RPMI7951 (cell line): ENCODE measurements around the gene PIGS. TPM values are rescaled to one million over a fixed set of nuclear protein-coding genes. Genes with fewer than 3 reads are reported as not detected.
"Not testable (repeated sequence)": the region's sequence is repeated elsewhere in the genome, so short reads cannot be mapped to it uniquely, and the experiment has no call there.

ENCODE experiments used
- DNase-seq: peaks from one replicate; pipeline ENCODE4 v3.0.0-alpha.2; 2012; ENCODE audit warnings: low read depth
- total RNA-seq: library from RNA; depleted of rRNA; stranded (reverse); fragments of >200 nt; shearing (Covaris generic); gene quantifications from 2 replicates; pipeline ENCODE4 v1.2.3, GENCODE V29; 2014; rRNA removed

The PIGS gene
- 55.5 and 58.8 TPM in 2 replicates for total RNA-seq

GRCh38 chr17:28571361-28572122 is at the start of gene PIGS:
Gene PIGS, minus strand, starts transcription at chr17:28571524. Its CDS starts 28 bp downstream, at chr17:28571496.
- DNase-seq = peak; percentile 90

- DNase-seq = no peak
These were observed 48.7 kb upstream of the PIGS start for GRCh38 chr17:28620010-28620409.

DNA sequence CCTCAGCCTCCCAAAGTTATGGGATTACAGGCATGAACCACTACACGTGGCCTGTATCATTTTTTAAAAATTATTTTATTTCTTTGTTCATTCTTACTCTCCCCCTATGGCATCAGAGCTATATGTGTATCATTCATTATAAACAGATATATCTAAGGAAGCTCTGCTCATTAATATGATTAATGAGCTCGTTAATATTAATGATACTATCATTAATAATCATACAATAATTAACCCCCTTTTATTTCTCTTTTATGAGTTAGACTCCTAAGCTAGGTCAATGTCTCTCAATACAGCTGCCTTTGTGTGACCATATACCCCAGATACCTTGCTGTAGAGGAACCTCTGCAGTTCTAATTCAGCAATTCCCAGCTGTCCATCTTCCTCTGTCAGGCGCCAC is 47.1 kb upstream of the PIGS start:
- DNase-seq = no peak

DNA sequence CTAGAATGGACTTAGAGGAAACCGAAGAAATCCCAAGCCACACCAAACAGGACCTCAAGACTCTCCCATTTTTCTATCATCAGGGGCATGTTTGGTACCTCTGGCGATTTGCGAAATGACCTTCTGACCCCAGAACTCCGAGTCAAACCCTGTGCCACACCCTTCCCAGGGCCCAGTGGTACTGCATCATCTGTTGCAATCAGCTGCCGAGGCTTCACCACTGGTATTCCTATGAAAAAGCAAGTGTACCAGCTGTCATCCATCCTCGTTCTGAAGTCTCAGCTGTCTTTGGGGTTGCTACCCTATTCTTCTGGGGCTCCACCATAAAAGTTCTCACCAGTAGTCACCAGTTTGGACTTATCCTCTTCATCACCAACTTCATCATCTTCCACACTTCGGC is 45.0 kb upstream of the PIGS start:
- DNase-seq = no peak

- DNase-seq = no peak
These were observed 44.1 kb upstream of the PIGS start for GRCh38 chr17:28615260-28615940.

DNA sequence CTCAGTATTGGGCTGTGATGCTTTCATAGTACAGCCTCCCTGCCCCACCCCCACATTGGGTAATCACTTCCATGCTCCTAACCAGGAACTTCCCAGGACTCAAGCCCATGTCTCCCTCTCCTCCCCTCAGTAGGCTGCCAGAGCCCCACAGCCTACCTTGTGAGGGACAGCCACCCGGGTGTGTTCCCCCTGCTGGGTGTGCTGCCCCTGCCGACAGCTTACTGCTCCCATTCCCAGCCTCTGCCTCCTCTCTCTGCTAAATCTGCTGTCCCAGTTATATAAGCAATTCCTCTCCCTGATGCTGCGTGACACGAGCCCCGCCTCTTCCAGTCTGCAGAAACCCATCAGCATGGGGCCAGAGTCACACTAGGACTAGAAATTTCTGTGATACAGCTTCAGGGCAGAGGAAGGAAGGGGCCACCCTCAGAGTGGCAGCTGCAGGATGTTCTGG is 42.6 kb upstream of the PIGS start, which contains the start of gene RSKR:
Gene RSKR, minus strand, starts transcription at position 255 of the 451 bp plus-strand sequence. Its CDS starts 24 bp downstream, at position 231.
- DNase-seq = no peak

DNA sequence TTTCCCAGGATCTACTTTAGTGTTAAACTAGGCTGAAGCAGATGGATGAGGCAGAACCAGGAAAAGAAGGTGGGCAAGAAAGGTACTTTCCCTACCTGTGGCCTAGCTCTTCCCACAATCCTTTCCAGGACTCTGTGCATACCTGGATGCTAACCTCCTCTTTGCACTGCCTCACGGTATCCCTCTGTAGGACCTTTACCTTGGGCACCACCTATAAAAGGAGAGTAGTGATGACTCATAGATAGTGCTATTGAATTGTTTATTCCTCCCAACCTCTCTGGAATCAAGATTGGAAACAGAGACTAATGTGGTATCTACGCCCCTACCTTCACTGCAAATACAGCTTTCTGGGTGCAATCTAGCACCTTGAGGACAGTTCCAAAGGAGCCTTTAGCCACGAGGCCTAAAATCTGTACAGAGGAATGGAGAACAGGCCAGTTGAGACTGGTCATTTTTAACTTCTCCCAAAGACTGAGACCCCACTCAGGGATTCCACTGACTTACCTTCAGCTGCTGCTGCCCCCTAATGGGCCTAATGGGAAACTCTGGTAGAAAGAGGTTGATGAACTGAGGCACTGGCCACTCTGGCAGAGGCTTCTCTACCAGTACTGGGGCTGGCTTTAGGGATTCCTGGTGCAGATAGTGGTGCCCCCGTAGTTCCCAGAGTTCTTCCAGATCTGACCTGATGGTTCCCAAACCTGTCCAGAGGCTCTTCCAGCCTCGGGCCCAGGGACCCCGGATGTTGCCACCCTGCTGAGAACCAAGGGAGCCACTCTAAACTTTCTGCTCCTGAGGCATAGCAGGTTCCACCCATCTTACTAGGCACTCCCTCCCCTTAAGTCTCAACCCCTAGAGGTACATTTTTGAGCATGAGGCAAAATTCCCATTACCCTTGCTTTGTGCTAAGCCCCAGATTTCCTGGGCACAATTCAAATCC is 41.9 kb upstream of the PIGS start:
- peak; percentile 10 for DNase-seq

GRCh38 chr17:28612531-28612930 is 41.2 kb upstream of the PIGS start:
- no peak for DNase-seq

DNA sequence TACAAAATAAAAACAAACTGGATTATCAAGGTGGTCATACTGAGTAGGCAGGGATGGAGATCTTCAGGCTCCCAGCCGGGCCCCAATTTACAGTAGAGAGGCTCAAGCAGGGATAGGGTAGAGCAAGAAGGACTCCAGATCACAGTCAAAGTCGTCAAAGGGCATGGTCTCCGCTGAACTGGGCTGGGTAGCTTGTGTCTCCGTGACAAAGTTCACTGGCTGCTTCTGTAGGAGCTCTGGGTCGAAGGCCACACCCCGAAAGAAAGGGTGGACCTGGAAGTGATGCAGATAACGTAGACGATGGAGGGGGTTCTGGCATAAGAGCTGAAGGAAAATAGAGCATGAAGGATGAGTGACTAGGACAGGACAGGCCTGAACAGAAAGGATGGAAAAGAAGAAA is 39.1 kb upstream of the PIGS start:
- no peak for DNase-seq

DNA sequence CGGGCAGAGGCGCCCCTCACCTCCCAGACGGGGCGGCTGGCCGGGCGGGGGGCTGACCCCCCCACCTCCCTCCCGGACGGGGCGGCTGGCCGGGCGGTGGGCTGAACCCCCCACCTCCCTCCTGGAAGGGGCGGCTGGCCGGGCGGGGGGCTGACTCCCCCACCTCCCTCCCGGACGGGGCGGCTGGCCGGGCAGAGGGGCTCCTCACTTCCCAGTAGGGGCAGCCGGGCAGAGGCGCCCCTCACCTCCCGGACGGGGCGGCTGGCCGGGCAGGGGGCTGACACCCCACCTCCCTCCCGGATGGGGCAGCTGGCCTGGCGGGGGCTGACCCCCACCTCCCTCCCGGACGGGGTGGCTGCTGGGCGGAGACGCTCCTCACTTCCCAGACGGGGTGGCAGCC is 32.7 kb upstream of the PIGS start:
- not testable (repeated sequence) for DNase-seq

GRCh38 chr17:28599311-28600184 is 28.2 kb upstream of the PIGS start:
- DNase-seq = peak; percentile 88

DNA sequence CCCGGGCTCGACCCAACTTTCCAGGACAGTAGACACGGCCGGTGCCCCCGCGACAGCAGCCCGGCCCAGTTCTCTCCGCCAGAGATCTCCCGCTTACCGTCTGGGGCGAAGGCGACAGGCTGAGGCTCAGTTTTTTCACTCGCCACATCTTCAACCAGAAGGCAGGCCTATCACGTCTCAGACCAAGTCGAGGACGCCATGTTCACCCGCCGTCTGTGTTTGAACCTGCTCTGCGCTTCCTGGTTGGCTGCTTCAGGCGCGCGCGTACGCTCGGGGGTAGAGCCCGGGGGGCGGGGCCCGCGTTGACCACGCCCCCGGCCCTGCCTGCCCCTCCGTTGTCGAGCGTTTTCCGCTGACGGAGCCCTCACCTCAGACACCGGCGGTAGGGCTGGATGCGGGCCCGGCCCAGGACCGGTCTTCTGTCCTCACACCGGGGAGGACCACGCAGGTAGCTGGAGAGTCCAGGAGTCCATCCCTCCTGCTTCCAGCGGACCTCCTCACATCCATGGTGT is 27.5 kb upstream of the PIGS start, which contains the start of gene SPAG5:
Gene SPAG5, minus strand, starts transcription at position 227 of the 512 bp plus-strand sequence. Its CDS starts 79 bp downstream, at position 148.
- peak; percentile 88 for DNase-seq

DNA sequence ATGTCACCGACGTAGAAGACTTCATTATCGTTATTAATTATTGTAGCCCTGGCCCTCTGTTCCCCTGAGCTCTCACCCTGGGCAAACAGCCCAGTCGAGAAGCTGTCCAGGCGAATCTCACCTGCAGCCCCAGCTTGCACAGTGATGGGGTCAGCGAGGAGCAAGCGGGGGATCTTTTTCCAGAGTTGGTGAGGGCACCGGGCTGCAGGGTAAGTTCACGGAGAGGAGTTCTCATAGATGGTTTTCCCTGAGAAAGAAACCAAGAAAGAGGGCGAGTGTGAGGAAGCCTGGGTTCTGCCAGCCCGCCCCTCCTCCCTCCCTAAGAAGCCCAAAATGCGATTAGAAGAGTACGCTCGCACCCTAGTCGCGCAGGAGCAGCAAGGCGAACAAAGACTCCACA is 27.1 kb upstream of the PIGS start:
- no peak for DNase-seq

GRCh38 chr17:28597606-28598383 is 26.5 kb upstream of the PIGS start:
- no peak for DNase-seq

- DNase-seq = no peak
These were observed 20.9 kb upstream of the PIGS start for GRCh38 chr17:28592260-28592659.

- no peak for DNase-seq
These were observed 14.5 kb upstream of the PIGS start for GRCh38 chr17:28585851-28586250.

GRCh38 chr17:28584434-28584833 is 13.1 kb upstream of the PIGS start:
- DNase-seq = no peak

- DNase-seq = no peak
These were observed 11.2 kb upstream of the PIGS start for GRCh38 chr17:28582513-28582912.

GRCh38 chr17:28580959-28581358 is 9.6 kb upstream of the PIGS start:
- DNase-seq = no peak

DNA sequence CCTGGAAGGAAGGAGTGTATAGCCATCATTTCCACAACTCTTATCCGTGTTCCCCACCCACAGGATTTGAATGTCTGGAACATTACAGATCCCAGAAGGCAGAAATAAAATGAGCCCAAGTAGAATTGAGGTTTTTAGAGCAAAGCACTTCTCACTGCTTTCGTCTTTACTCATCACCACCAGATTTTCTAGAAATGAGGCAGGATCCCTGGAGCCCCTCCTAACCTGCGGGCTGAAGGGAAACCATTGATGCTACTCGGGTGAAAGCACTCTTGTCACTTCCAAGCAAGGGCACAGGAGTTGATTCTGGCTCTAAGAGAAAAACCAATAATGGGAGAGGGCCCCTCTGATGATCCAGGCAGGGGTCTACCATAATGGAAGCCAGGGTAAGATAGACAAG is 8.2 kb upstream of the PIGS start:
- DNase-seq = no peak
